ENCODE data around the gene ARHGEF37. TPM values are rescaled to one million over a fixed set of nuclear protein-coding genes. Genes with fewer than 3 reads are reported as not detected.
"Not testable (repeated sequence)": the region's sequence is repeated elsewhere in the genome, so short reads cannot be mapped to it uniquely, and the experiment has no call there.

The ARHGEF37 gene
- total RNA-seq, 4 donors from 2014 or later: 36.4 to 76.5 (median 59.0) TPM

DNA sequence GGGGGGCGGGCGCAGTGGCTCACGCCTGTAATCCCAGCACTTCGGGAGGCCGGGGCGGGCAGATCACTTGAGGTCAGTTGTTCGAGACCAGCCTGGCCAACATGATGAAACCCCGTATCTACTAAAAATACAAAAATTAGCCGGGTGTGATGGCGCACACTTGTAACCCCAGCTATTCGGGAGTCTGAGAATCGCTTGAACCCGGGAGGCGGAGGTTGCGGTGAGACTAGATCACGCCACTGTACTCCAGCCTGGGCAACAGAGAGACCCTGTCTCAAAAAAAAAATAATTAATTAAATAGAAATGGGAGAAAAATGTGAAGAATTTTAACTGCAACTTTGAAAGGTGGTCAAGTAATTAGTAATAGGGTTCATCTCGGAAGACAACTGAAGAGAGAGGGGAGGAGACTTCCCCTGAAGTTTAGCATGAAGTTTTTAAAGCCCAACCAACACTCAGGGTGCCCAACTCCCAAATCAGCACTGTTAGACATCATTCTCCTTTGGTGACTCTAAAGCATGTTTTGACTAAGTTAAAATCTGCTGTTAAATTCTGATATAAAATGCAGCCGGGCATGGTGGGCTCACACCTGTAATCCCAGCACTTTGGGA lies 28.6 kb upstream of the ARHGEF37 start:
- WGBS, 2 donors: 86 to 92% methylated on average over 18 of the region's 18 CpGs
- intact Hi-C loops (cut with DNase I; ENCODE audit: low total_unique reads): loop anchor here (5.0 kb wide), 1 partner anchor 110 kb away; no protein-coding TSS in a partner anchor
- DNase-seq (ENCODE audit: low spot score in 2 of 2): no peak
- TF ChIP-seq POLR2A (IDR thresholded peaks at IDR 0.05): no peak
- TF ChIP-seq, protein P1, sequence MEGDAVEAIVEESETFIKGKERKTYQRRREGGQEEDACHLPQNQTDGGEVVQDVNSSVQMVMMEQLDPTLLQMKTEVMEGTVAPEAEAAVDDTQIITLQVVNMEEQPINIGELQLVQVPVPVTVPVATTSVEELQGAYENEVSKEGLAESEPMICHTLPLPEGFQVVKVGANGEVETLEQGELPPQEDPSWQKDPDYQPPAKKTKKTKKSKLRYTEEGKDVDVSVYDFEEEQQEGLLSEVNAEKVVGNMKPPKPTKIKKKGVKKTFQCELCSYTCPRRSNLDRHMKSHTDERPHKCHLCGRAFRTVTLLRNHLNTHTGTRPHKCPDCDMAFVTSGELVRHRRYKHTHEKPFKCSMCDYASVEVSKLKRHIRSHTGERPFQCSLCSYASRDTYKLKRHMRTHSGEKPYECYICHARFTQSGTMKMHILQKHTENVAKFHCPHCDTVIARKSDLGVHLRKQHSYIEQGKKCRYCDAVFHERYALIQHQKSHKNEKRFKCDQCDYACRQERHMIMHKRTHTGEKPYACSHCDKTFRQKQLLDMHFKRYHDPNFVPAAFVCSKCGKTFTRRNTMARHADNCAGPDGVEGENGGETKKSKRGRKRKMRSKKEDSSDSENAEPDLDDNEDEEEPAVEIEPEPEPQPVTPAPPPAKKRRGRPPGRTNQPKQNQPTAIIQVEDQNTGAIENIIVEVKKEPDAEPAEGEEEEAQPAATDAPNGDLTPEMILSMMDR (IDR thresholded peaks at IDR 0.05): no peak
- H3K4me3 ChIP-seq (ENCODE audit: low read depth, poor library complexity, severe bottlenecking): no peak overlapping the region

DNA sequence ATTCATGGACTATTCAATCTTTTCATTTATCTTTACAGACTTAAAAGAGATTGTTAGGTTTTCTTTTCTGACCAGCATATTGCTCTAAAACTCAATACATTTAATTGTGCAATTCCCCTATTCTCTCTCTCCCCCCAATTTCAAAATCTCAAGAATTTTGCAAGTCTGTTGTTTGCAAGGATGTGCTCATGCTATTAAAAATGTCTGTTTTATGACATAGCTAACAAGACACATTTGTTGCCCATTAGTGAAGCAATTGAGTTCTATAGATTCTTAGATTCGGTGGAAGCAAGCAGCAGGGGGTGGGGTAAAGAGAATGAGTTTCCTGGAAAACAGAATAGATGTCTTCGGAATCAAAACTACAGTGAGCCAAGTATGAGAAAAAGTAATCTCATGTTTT lies 21.6 kb upstream of the ARHGEF37 start:
- WGBS, 2 donors: 61 to 73% methylated on average over 2 of the region's 2 CpGs
- no peak for TF ChIP-seq POLR2A (IDR thresholded peaks at IDR 0.05)
- TF ChIP-seq, protein P1 (IDR thresholded peaks at IDR 0.05): no peak
- H3K4me3 ChIP-seq (ENCODE audit: low read depth, poor library complexity, severe bottlenecking): no peak overlapping the region
- no peak for DNase-seq (ENCODE audit: low spot score in 2 of 2)
- intact Hi-C loops (cut with DNase I; ENCODE audit: low total_unique reads): loop anchor here (10.0 kb wide), 1 partner anchor 175 kb away; no protein-coding TSS in a partner anchor

DNA sequence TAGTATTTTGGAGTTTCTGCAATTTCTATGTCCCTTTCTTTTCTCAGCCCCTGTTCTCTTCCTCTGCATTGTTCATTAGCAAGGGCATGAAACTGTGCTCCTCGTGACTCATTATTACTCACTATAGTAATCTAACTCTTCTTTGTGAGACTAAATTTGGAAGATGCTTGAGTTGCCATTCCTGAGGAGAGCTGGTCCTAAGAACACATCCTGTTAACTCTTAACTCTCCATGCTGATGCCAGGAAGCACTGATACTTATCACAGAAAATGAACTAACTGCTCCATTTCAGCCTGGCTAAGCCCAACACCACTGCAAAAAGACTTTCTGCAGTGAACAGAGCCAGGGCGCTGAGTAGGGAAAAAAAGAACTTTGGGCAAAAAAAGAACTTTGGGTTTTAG lies 19.4 kb upstream of the ARHGEF37 start:
- WGBS, 2 donors: 18 to 21% methylated on average over 2 of the region's 2 CpGs
- no peak overlapping the region for H3K4me3 ChIP-seq (ENCODE audit: low read depth, poor library complexity, severe bottlenecking)
- no peak for TF ChIP-seq POLR2A (IDR thresholded peaks at IDR 0.05)
- TF ChIP-seq, protein P1 (IDR thresholded peaks at IDR 0.05): no peak
- intact Hi-C loops (cut with DNase I; ENCODE audit: low total_unique reads): loop anchor here (10.0 kb wide), 1 partner anchor 177 kb away; no protein-coding TSS in a partner anchor
- no peak for DNase-seq (ENCODE audit: low spot score in 2 of 2)

DNA sequence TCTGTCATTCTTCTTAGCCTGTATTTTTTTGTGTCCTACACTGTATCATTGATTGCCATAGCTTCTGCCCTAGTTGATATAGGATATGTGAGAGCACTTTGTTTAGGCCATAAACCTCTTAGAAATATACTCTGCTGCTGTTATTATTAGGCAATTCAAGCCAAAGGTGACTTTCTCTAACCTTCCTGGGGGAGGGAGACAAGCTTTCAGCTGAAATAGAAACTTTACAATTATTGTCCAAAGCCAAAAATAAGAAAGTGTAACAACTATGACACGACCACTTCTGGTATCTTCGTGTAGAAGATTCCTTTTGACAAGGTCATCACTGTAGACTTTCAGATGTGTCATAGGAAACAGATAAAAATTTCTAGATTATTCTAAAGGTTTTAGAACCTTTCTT lies 17.8 kb upstream of the ARHGEF37 start:
- 41 to 47% methylated on average over 2 of the region's 2 CpGs for WGBS, 2 donors
- no peak for DNase-seq (ENCODE audit: low spot score in 2 of 2)
- TF ChIP-seq, protein P1 (IDR thresholded peaks at IDR 0.05): no peak
- TF ChIP-seq POLR2A (IDR thresholded peaks at IDR 0.05): no peak
- intact Hi-C loops (cut with DNase I; ENCODE audit: low total_unique reads): loop anchor here (10.0 kb wide), 1 partner anchor 179 kb away; no protein-coding TSS in a partner anchor
- no peak overlapping the region for H3K4me3 ChIP-seq (ENCODE audit: low read depth, poor library complexity, severe bottlenecking)

DNA sequence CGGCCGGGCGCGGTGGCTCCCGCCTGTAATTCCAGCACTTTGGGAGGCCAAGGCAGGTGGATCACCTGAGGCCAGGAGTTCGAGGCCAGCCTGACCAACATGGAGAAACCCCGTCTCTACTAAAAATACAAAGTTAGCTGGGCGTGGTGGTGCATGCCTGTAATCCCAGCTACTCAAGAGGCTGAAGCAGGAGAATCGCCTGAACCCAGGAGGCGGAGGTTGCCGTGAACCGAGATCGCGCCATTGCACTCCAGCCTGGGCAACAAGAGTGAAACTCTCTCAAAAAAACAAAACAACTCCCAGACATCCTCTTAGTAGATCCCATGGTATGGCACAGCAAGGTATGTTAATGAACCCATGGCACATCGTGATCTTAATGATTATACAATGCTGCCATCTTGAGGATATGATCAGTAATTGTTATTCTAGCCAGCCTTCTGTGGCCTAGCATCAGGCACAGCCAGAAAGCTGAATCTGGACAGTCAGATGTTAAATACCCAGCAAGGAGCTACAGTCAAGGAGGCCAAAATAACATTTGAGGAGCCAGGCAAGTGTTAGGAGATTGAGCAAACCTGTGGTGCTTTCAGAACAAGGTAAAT lies 16.7 kb upstream of the ARHGEF37 start:
- not testable (repeated sequence) for DNase-seq (ENCODE audit: low spot score in 2 of 2); H3K4me3 ChIP-seq (ENCODE audit: low read depth, poor library complexity, severe bottlenecking)
- intact Hi-C loops (cut with DNase I; ENCODE audit: low total_unique reads): loop anchor here (10.0 kb wide), 1 partner anchor 180 kb away; no protein-coding TSS in a partner anchor
- WGBS, 2 donors: 31 to 45% methylated on average over 15 of the region's 15 CpGs

DNA sequence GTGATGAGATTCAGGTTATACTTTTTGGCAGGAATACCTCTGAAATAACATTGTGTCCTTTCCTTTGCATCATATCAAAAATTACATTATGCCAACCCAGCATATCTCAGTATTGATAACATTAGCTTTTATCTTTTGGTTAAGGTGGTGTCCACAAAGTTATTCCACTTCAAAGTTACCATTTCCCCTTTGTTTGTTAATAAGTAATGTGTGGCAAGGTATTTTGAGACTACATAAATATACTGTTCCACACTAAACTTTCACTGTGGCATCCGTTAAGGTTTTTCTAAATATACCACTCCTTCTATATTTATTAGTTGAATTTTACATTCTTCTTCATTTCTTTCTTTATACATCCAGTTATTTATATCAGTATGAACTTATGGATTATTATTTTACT lies 14.1 kb upstream of the ARHGEF37 start:
- no peak overlapping the region for H3K4me3 ChIP-seq (ENCODE audit: low read depth, poor library complexity, severe bottlenecking)
- TF ChIP-seq POLR2A (IDR thresholded peaks at IDR 0.05): no peak
- TF ChIP-seq, protein P1 (IDR thresholded peaks at IDR 0.05): no peak
- WGBS, 2 donors: 76 to 96% methylated on average over 1 of the region's 1 CpG
- intact Hi-C loops (cut with DNase I; ENCODE audit: low total_unique reads): loop anchor here (10.0 kb wide), 1 partner anchor 182 kb away; no protein-coding TSS in a partner anchor
- DNase-seq (ENCODE audit: low spot score in 2 of 2): no peak
